DMS153 (cell line): ENCODE results near the gene MAPK6.
"Not testable (repeated sequence)": the region's sequence is repeated elsewhere in the genome, so short reads cannot be mapped to it uniquely, and the experiment has no call there.

Source experiments
- DNase-seq: peaks from one replicate; lab custom pipeline; 2025; lab: John Stamatoyannopoulos, UW

MAPK6 gene

GRCh38 chr15:52080706-52081392 lies 61.8 kb downstream of the MAPK6 start:
- no peak for DNase-seq

DNA sequence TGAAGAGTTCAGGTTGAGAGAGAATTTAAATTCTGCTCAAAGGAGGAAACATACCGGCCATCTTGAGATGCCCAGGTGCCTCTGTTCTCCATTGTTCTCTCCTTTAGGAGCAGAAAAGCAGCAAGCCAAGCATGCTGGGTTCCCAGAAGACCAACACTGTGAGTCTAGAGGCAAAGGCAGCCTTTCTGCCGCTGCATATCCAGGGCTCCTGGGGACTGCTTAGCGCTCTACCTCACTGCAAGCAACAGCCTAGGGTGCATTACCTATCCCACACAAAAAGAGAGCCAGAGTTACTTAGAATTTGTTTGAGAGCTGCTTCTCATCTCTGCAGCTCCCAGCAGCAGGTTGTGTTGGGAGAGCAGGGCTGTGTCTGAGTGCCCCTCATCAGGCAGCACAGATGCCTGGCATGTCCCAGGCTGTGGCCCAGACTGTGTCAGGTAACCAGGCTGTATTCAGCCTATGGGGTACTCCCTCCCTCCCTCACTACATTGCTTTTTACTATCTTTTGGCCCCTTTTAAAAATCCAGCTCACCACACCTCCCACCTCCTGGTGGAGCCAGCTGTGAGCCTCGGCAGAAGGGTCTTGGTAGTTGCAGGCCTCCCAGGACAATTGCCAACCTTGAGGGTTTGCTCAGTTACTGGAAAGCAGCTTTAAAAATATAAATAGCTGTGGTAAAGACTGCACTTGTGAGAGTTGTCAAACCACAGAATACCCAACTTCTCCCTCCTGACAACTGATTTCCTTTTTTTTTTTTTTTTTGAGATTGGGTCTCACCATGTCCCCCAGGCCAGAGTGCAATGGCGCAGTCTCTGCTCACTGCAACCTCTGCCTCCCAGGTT lies 63.4 kb downstream of the MAPK6 start:
- no peak for DNase-seq

DNA sequence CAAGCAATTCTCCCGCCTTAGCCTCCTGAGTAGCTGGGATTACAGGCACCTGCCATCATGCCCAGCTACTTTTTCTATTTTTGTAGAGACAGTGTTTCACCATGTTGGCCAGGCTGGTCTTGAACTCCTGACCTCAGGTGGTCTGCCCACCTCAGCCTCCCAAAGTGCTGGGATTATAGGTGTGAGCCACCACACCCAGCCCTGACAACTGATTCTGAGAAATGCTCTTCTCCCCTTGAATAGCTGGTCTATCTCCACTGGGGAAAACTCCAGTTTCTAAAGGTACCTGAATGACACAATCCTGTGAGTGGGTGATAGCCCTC lies 64.0 kb downstream of the MAPK6 start:
- not testable (repeated sequence) for DNase-seq

- no peak for DNase-seq
These were observed 64.6 kb downstream of the MAPK6 start for GRCh38 chr15:52083603-52084002.

DNA sequence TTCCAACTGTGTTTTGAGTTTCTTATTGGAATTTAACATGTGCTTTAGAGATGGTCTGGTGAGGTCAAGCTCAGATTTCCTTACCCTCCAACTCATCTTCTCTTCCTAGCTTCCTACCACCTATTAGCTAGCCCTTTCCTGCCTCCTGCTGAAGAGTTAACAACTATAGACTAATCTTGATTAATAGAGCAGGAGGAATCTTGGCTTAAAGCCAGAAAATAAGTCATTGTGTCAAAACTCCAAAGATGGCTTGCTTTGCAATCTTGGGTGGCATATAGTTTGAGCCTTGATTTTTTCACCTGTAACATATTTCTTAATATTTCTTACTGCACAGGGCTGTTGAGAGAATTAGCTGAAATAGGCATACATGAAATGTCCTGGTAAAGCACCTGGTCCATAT lies 66.3 kb downstream of the MAPK6 start:
- DNase-seq: no peak

GRCh38 chr15:52086011-52086786 lies 67.2 kb downstream of the MAPK6 start:
- no peak for DNase-seq

DNA sequence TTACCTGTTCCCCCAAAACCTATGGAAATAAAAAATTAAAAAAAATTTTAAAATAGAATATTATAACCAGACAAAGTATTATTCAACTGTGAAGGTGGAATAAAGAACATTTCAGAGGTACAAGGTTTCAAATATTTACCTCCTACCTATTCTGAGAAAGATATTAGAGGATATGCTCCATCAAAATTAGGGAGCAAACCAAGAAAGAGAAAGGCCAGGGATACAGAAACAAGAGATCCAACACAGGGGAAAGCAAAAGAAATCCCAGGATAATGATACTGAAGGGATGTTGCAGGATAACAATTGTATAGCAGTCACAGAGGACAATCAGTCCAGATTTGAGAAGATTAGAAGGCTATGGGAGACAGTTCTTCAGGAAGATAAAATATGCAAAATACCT lies 71.2 kb downstream of the MAPK6 start:
- DNase-seq: no peak

DNA sequence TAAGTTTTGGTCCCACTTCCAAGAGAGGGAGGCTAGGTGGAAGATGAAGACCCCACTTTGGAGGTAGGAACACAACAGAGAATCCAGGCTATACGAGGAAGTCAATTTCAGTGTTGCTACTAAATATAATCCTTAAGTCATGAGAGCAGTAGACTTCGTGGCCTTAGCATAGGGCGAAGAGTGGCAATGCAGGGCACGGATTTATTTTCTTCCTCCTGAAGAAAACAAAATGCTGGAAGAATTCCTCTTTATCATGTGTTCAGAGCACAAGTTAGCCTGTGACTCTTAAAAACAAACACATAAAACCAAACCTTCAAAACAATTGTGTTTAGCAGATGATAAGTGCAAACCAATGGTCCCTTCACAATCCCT lies 74.1 kb downstream of the MAPK6 start:
- no peak for DNase-seq

GRCh38 chr15:52093539-52094510 lies 74.8 kb downstream of the MAPK6 start:
- no peak for DNase-seq

DNA sequence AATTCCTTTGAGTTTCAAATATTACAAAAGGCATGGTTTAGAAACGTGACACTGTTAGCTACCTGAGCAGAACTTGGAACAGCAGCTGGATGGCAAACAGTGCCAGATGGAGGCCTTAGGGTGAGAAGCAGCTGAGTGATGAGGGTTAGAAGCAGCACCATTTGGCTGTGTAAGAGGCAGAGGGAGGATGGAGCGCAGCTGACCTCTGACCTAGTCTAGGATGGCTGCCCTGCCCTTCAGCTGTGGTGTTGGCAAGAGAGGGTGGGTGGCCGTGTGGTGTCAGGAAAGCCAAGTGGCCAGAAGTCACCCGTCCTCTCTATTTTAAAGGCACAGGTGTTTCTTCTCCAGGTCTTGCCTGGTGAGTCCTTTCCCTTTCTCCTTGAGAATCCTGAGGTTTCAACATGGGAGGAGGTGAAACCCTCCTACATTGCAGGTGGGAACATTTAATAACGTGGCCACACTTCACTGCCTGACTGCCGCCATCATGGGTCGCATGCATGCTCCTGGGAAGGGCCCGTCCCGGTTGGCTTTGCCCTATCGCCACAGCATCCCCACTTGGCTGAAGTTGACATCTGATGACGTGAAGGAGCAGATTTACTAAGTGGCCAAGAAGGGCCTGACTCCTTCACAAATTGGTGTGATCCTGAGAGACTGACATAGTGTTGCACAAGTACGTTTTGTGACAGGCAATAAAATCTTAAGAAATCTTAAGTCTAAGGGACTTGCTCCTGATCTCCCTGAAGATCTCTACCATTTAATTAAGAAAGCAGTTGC lies 76.0 kb downstream of the MAPK6 start:
- no peak for DNase-seq

DNA sequence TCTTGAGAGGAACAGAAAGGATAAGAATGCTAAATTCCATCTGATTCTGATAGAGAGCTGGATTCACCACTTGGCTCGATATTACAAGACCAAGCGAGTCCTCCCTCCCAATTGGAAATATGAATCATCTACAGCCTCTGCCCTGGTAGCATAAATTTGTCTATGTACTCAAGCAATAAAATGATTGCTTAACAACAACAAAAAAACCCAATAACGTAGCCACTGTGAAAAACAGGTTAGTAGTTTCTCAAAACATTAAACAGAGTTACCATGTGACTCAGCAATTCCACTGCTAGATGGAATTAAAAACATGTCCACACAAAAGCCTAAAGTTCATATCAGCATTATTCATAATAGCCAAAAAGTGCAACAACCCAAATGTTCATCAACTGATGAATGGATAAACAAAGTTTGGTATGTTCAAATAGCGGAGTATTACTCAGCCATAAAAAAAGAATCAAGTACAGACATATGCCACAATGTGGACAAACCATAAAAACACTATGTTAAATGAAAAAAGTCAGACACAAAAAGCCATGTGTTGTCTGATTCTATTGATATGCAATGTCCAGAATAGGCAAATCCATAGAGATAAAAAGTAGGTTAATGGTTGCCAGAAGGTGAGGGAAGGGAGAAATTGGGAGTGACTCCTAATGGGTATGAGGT lies 76.7 kb downstream of the MAPK6 start:
- DNase-seq: no peak

DNA sequence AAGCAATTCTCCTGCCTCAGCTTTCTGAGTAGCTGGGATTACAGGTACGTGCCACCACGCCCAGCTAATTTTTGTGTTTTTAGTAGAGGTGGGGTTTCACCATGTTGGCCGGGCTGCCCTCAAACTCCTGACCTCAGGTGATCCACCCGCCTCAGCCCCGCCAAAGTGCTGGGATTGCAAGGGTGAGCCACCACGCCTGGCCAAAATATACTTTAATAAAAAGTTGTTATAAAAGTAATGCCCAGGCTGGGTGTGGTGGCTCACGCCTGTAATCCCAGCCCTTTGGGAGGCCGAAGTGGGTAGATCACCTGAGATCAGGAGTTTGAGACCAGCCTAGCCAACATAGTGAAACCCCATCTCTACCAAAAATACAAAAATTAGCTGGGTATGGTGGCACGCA lies 77.5 kb downstream of the MAPK6 start:
- not testable (repeated sequence) for DNase-seq

DNA sequence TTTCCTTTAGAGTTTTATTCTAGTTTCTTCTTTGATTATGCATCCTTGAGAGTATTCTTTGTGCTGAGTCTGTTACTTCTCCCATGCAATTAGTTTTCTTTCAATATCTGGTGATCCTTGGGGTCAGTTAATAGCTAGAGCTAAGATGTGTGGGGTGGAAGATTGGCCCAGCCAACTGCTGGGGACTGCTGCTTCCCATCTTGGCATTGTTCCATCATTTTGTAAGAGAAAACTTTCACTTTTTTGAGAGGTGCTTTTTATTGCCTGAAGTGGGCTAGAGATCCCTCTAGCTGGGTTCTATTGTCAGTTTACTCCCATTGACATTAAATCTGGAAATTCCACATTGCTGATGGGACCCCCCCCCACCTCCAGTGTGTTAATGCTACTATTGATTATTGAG lies 78.2 kb downstream of the MAPK6 start:
- DNase-seq: no peak

- DNase-seq: no peak
These were observed 79.3 kb downstream of the MAPK6 start for GRCh38 chr15:52098323-52098722.

DNA sequence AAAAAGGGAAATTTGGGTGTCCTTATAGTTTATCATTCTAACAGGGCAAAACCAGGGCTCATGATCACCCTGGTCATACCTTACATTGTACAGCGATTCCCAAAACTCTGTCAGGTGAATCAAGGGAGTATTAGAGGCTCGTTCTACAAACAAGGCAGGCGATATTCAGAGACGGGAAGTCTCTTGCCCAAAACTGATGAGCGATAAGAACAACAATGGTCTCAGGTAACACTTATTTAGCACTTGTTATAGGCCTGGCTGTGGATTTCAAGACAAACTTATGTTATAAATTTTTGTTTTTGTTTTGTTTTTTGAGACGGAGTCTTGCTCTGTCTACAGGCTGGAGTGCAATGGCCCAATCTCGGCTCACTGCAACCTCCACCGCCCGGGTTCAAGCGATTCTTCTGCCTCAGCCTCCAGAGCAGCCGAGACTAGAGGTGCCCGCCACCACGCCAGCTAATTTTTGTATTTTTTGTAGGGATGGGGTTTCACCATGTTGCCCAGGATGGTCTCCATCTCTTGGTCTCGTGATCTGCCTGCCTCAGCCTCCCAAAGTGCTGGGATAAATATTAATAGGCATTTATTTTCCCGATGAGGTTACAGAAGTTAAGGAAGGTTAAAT lies 80.7 kb downstream of the MAPK6 start:
- no peak for DNase-seq

- no peak for DNase-seq
These were observed 81.9 kb downstream of the MAPK6 start for GRCh38 chr15:52100807-52101442.

DNA sequence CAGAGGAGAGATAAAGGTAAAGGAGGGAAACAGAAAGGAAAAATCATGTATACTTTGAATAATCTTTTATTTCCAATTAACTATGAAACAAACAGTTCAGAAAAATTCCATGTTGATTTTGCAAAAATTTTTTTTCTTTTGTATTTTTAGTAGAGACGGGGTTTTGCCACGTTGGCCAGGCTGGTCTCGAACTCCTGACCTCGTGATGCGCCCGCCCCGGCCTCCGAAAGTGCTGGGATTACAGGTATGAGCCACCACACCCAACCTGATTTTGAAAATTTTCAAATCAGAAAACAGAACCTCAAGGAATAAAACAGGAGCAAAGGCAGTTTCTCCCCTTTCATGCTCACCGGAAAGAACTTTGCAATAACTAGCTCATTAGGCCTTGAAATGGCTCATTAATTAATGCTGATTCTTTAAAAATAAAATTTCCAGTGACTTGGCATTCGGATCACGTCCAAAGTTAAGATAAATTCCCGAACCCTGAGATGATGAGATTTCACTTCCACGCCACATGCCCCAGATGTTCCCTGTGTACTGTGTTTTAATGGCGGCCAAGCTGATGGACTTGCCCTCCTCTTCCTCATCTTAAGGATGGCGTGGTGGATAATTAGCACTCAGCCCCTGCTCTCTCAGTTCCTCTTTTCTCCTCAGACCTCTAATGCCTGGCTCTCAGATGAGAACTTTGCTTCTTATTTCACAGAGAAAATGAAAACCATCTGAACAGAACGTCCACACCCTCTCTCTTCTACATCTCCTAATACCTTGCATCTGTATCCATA lies 82.7 kb downstream of the MAPK6 start:
- DNase-seq: no peak

DNA sequence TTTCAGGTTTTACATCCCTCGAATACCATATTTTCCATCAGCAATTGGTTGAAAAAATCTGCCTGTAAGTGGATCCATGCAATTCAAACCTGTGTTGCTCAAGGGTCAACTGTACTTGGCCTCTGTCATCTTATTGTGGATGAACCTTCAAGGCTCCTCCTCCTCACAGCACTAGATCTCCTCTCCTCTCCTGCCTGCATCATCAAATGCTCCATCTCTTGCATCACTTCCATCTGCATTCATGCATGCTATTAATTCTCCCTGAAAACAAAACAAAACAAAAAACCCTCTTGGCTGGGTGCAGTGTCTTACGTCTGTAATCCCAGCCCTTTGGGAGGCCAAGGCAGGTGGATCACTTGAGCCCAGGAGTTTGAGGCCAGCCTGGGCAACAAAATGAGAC lies 83.4 kb downstream of the MAPK6 start:
- DNase-seq: no peak
